Esophagus muscularis mucosa (tissue), 4 donors: ENCODE measurements around the gene PRR7.

ENCODE experiments used
- CTCF ChIP-seq, 3 experiments: fragments of 200-600 bp in 2 of 3; fragments of 450-650 bp in 1 of 3; sonication (generic) in 2 of 3; IDR thresholded peaks; one replicate each; pipeline ENCODE4 v1.5.1; 2017 to 2019; ENCODE audit warnings: antibody characterized with exemption in 3 of 3, mild to moderate bottlenecking in 2 of 3, moderate library complexity in 1 of 3
- EP300 ChIP-seq: sonication (generic); formaldehyde crosslinking; IDR thresholded peaks from one replicate; pipeline ENCODE4 v1.6.1; 2017; ENCODE audit warnings: antibody characterized with exemption
- POLR2A ChIP-seq: fragments of 450-650 bp; IDR thresholded peaks from one replicate; pipeline ENCODE4 v1.6.1; 2017; ENCODE audit warnings: antibody characterized with exemption, moderate library complexity, mild to moderate bottlenecking, low read depth
- POLR2AphosphoS5 ChIP-seq, 2 donors: sonication (generic); formaldehyde crosslinking; IDR thresholded peaks; one replicate each; pipeline ENCODE4 v1.6.1; 2017; ENCODE audit warnings: antibody characterized with exemption in 2 of 2

- TF ChIP-seq POLR2A: no peak
- TF ChIP-seq CTCF (IDR thresholded peaks at IDR 0.05): no peak
- TF ChIP-seq EP300: no peak
- TF ChIP-seq POLR2AphosphoS5 (IDR thresholded peaks at IDR 0.05): no peak
These were observed 44.4 kb downstream of the PRR7 start for GRCh38 chr5:177490992-177491391.
